Activated CD4-positive, alpha-beta T cell treated with anti-CD3 and anti-CD28 coated beads for 36 hours (primary cell): Measurements from ENCODE around the gene EN1. TPM values are rescaled to one million over a fixed set of nuclear protein-coding genes. Genes with fewer than 3 reads are reported as not detected.

Experiments
- ATAC-seq: fragments of 200-7000 bp; cut with Tn5 transposase; one replicate; pipeline ENCODE4 v1.10.0; 2021; ENCODE audit warnings: mild to moderate bottlenecking, moderate library complexity
- CTCF ChIA-PET: fragments of 350-600 bp; sonication (Branson Sonifier 250); formaldehyde crosslinking; loops from one replicate; lab custom pipeline; 2021; ENCODE audit warnings: antibody characterized with exemption; lab: Charles Lee
- POLR2A ChIA-PET: fragments of 350-600 bp; sonication (Branson Sonifier 250); formaldehyde crosslinking; loops from one replicate; lab custom pipeline; 2021; ENCODE audit warnings: antibody characterized with exemption, inconsistent platforms; lab: Charles Lee
- DNase-seq: peaks from one replicate; pipeline ENCODE4 v3.0.0-alpha.2; 2020
- H3K27ac Mint-ChIP-seq: one replicate; pipeline ENCODE4 v1.8.0; 2021; ENCODE audit warnings: mixed read lengths
- H3K27me3 Mint-ChIP-seq: one replicate; pipeline ENCODE4 v1.8.0; 2021; ENCODE audit warnings: mixed read lengths
- H3K36me3 Mint-ChIP-seq: one replicate; pipeline ENCODE4 v1.8.0; 2021; ENCODE audit warnings: low read depth, mixed read lengths
- H3K4me1 Mint-ChIP-seq: one replicate; pipeline ENCODE4 v1.8.0; 2021; ENCODE audit warnings: mixed read lengths
- H3K4me3 Mint-ChIP-seq: one replicate; pipeline ENCODE4 v1.8.0; 2021; ENCODE audit warnings: mild to moderate bottlenecking, moderate library complexity, mixed read lengths
- H3K9me3 Mint-ChIP-seq: one replicate; pipeline ENCODE4 v1.8.0; 2021; ENCODE audit warnings: low read depth, mixed read lengths
- intact Hi-C, 2 experiments: fragments of 100-400 bp; cut with DNase I in 1 of 2; cut with micrococcal nuclease in 1 of 2; formaldehyde crosslinking; loops; one replicate each; pipeline versions ENCODE4 v1.14.2 to v1.15.1; 2022 to 2024; cut with DNase I, micrococcal nuclease
- total RNA-seq, 2 experiments: library from RNA; stranded (reverse); gene quantifications; one replicate each; pipeline ENCODE4 v1.2.3, GENCODE V29; 2021

Gene EN1
- total RNA-seq, 2 experiments from 2014 or later, result not detected

DNA sequence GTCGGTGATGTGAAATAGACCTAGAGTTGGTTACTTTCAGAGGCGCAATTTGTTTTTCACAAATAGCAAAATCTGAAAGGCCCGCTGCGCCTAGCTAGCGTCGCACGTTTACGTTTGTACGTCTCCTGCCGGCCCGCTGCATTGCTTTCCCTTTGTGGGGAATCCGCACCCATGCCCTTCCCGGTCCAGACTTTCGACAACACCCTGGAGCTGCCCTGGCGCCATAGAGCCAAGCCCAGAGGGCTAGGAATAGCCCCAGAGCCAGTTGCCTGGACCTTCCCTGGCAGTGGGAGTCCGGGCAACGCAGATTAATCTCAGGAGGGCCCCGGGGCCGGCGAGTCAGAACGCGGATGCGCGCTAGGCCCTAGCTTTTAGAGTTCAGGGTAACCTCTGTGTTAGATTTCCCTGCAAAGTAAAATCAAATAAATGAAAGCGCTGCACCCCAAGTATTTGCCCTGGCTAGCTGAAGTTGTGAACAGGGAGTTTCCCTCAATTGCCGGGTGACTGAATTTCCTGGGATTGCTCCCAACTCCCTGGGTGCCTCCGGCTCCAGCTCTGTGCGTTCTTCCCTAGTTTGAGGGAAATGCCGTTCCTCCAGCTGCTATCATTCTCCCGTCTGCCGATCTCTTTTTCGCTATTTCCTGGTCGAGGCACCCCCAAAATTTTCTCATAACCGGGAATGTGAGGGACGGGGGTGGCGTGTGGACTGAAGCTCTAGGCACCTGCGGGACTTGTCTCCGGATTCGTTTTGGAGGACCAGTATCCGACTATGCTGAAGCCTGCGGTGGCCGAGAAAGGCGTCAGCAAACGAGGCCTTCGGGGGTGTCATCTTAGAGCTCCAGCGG lies 1.2 kb upstream of the EN1 start:
- ChIA-PET CTCF (interaction anchor here (0.5 to 1.2 kb wide), 7 partner anchors 9 to 812 kb away, joined by 3 to 4 read pairs (median 3); no protein-coding TSS in a partner anchor), POLR2A (no interaction called here)
- Mint-ChIP-seq H3K9me3 (no peaks in the 10 kb centered on the region), H3K36me3 (peaks cover 1% of the 10 kb centered on the region), H3K4me3 (peak overlapping the region; percentile 51), H3K4me1 (peaks cover 27% of the 10 kb centered on the region), H3K27ac (no peak overlapping the region), H3K27me3 (peaks cover 77% of the 10 kb centered on the region)
- intact Hi-C loops, result no loop called here
- DNase-seq, result no peak
- no peak for ATAC-seq

DNA sequence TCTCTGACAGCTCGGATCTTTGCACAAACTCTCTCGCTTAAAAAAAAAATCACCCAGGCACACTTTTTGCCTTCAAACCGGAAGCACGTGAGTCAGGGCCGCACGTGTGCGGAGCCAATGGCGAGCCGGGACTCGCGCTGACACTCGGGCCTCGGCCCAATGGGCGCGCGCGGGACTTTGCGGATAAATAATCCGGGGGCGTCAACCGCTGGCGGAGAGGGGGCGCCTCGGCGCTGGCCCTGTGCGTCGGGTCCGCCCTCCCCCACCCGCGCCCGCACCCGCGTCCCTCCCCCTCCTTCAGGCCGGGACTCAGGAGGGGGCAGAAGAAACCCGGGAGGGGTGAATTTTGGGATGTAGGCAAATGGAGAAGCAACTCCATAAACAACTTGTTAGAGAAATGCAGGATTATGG lies 319 bp upstream of the EN1 start:
- peak; percentile 59 for ATAC-seq
- H3K4me1 Mint-ChIP-seq, result peaks cover 28% of the 10 kb centered on the region
- no peak overlapping the region for H3K27ac Mint-ChIP-seq
- DNase-seq, result peak; percentile 65
- ChIA-PET CTCF (interaction anchor here (0.7 to 1.2 kb wide), 4 partner anchors 8 to 550 kb away, joined by 3 to 8 read pairs (median 4); no protein-coding TSS in a partner anchor), POLR2A (interaction anchor here (0.6 kb wide), 1 partner anchor 256 kb away, joined by 3 read pairs; no protein-coding TSS in a partner anchor)
- intact Hi-C loops, result no loop called here
- no peaks in the 10 kb centered on the region for H3K9me3 Mint-ChIP-seq
- peak overlapping the region; percentile 55 for H3K4me3 Mint-ChIP-seq
- H3K36me3 Mint-ChIP-seq, result peaks cover 1% of the 10 kb centered on the region
- peaks cover 76% of the 10 kb centered on the region for H3K27me3 Mint-ChIP-seq

DNA sequence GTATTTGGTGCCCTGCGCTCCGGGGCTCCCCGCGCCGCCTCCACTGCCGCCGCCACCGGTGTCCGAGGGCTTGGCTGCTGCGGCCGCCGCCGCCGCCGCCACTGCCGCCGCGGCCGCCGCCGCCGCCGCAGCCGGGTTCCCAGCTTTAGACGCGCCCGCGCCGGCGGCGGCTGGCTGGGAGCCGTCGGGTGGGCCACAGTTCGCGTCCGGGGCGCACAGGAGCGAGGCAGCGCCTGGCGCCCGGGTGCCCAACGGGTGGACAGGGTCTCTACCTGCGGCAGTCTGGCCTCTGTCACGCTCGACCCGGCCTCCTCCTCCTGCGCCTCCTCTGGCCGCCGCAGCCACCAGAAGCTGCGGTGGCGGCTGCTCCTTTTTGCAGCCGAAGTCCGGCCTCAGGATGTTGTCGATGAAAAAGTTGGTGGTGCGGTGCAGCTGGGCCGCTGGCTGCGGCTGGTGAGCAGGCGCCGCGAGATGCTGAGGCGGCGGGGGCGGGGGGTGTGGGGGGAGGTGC lies 951 bp downstream of the EN1 start:
- no peak overlapping the region for H3K27ac Mint-ChIP-seq
- no peaks in the 10 kb centered on the region for H3K9me3 Mint-ChIP-seq
- POLR2A ChIA-PET, result no interaction called here
- intact Hi-C loops, result no loop called here
- CTCF ChIA-PET, result interaction anchor here (2.5 kb wide), 1 partner anchor 8 kb away, joined by 22 read pairs; no protein-coding TSS in a partner anchor
- no peak for ATAC-seq
- H3K36me3 Mint-ChIP-seq, result peaks cover 1% of the 10 kb centered on the region
- H3K4me3 Mint-ChIP-seq, result no peak overlapping the region
- H3K27me3 Mint-ChIP-seq, result peaks cover 73% of the 10 kb centered on the region
- peaks cover 33% of the 10 kb centered on the region for H3K4me1 Mint-ChIP-seq
- DNase-seq, result no peak

DNA sequence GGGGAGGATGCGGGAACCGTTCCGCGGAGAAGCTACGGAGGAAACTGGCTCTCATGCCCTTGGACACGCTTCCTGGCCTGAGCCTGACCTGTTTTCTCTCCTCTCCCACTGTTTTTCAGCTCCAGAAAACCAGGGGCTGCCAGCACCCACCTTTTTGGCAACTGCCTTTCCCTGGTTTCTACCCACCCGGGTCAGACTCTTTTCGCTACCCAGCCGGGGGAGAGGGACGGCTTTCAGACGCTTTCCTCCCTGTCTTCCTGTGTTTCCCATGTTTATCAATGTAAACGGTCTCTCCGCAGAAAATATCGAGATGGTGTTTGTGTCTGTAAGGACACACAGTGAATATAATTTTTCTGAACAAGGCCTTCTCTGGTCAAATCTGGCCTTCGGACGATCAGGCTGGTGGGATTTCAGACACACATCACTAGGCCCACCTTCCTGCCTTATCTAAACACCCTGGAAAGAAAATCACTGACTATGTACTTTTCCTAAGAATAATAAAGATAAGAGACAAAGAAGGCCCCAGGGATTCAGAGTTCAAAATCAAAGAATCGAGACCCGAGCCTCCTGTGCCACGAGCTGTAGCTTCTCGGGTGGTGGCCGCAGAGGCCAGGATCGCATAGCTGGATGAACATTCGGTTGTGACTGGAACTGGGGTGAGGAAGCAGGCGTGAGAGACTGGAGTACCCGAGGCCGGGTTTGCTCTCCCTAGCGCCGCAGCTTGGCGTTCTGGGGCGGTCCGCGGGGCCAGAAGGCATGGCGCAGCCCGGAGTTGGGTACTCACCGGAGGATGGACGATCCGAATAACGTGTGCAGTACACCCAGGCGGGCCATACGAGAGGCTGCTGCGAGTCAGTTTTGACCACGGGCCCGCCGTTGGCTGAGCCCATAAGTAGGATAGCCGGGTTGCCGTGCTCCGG lies 1.7 kb downstream of the EN1 start:
- CTCF ChIA-PET, result interaction anchor here (0.9 to 2.5 kb wide), 3 partner anchors 9 to 799 kb away, joined by 3 to 22 read pairs (median 4); no protein-coding TSS in a partner anchor
- DNase-seq (no peak), ATAC-seq (no peak)
- POLR2A ChIA-PET, result interaction anchor here (0.6 kb wide), 1 partner anchor 506 kb away, joined by 5 read pairs; no protein-coding TSS in a partner anchor
- intact Hi-C loops, result no loop called here
- Mint-ChIP-seq H3K9me3 (no peaks in the 10 kb centered on the region), H3K4me3 (peak overlapping the region; percentile 40), H3K27me3 (peaks cover 71% of the 10 kb centered on the region), H3K36me3 (peaks cover 1% of the 10 kb centered on the region), H3K27ac (no peak overlapping the region), H3K4me1 (peaks cover 36% of the 10 kb centered on the region)

DNA sequence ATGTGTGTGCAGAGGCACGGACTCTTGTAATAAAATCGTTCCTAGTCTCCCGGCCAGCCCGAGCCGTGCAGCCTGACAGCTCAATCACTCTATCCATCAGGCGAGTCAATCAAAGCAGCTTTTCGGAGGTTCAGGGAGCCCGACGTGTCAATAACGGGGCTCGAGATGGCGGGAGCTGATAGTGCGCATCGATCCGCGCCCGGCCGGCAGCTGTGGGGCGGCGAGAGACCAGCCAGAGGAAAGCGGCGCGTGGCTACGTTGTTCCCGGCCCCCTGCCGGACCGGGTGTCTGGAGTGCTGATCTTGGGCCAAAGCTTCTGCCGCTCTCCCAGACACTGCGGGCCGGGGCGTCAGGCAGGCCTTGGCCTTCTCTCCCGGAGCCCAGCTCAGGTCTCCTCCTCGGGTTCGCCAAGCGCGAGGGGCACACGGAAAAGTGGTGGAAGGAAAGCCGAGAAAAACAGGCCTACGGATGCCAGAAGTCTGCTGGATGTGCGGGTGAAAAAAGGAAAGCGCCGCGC lies 2.4 kb downstream of the EN1 start:
- ChIA-PET POLR2A (interaction anchor here (0.6 kb wide), 1 partner anchor 506 kb away, joined by 5 read pairs; no protein-coding TSS in a partner anchor), CTCF (interaction anchor here (0.6 to 2.5 kb wide), 4 partner anchors 9 to 799 kb away, joined by 3 to 22 read pairs (median 4); no protein-coding TSS in a partner anchor)
- Mint-ChIP-seq H3K27me3 (peaks cover 70% of the 10 kb centered on the region), H3K4me1 (peaks cover 36% of the 10 kb centered on the region), H3K27ac (no peak overlapping the region), H3K4me3 (no peak overlapping the region), H3K36me3 (peaks cover 1% of the 10 kb centered on the region), H3K9me3 (no peaks in the 10 kb centered on the region)
- DNase-seq, result no peak
- ATAC-seq, result no peak
- intact Hi-C loops, result no loop called here

DNA sequence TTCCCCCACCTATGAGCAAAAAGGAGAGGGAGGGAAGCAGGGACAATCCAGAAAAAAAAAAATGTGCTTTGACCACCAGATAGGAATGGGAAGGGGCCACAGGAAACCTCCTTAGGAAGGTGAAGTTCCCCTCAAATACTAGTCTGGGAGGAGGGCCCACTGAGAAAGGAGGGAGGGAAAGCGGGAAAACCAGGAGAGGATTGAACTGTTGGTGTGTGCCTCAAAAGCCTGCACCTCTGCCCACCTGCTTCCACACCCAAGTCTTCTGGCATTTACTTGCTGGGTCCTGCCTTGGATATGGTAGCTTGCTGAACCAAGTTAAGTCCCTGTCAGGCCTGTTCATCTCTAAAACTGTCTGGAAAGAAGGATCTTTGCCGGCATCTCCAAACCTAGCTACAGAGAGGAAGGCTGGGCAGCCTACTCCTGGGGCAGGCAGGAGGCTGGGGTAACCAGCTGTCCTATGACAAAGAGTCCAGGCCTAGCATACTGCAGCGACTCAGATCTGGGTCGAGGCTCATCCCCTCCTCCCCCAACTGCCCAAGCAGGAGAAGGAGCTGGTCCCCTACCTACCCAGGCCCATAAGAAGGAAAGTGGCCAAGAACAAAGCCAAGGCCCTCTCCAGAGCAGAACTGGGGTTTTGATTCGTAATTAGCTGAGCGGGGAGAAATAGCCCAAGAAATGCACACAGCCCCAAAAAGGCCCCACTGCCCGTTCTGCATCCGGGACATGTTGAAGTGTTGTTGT lies 3.0 kb downstream of the EN1 start:
- DNase-seq, result no peak
- H3K9me3 Mint-ChIP-seq, result no peaks in the 10 kb centered on the region
- peaks cover 72% of the 10 kb centered on the region for H3K27me3 Mint-ChIP-seq
- intact Hi-C loops, result no loop called here
- ChIA-PET POLR2A (no interaction called here), CTCF (interaction anchor here (0.6 to 2.5 kb wide), 5 partner anchors 10 to 798 kb away, joined by 3 to 22 read pairs (median 3); no protein-coding TSS in a partner anchor)
- no peak overlapping the region for H3K4me3 Mint-ChIP-seq
- H3K36me3 Mint-ChIP-seq, result peaks cover 1% of the 10 kb centered on the region
- peaks cover 36% of the 10 kb centered on the region for H3K4me1 Mint-ChIP-seq
- H3K27ac Mint-ChIP-seq, result no peak overlapping the region
- ATAC-seq, result no peak

DNA sequence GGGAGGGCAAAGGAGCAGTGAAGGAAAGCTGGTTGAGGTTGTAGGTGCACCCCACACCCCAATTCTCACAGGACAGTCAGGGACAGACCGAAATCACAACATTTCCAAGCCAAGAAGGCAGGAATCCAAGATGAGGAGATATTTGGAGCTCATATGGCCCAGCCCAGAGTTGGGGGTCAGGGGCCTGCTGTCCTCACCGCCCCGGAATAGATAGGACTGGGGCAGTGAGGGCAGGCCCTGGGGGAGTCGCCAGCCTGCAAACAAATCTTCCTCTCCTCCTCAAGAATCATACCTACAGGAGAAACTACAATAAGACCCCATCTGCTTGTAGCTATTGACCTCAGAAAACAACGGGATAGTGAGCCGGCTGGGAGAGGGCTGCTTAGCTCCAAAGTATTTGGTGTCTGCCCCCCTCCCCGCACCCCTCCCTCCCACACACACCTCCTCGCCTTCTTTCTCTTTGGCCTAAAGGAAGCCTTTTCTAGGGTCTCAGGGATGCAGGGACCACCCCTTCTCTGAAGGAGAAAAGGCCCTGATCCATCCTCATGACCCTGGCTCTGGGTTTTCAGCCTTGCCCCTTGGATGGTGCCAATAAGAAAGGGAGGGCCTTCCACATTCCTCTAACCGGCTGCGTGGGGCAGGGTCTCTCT lies 3.8 kb downstream of the EN1 start:
- H3K4me1 Mint-ChIP-seq, result peaks cover 36% of the 10 kb centered on the region
- H3K27me3 Mint-ChIP-seq, result peaks cover 72% of the 10 kb centered on the region
- intact Hi-C loops, result no loop called here
- no peak for ATAC-seq
- H3K9me3 Mint-ChIP-seq, result no peaks in the 10 kb centered on the region
- H3K4me3 Mint-ChIP-seq, result no peak overlapping the region
- ChIA-PET CTCF (interaction anchor here (0.6 to 0.8 kb wide), 2 partner anchors 12 to 421 kb away, joined by 3 read pairs; no protein-coding TSS in a partner anchor), POLR2A (no interaction called here)
- peaks cover 1% of the 10 kb centered on the region for H3K36me3 Mint-ChIP-seq
- no peak for DNase-seq
- no peak overlapping the region for H3K27ac Mint-ChIP-seq

DNA sequence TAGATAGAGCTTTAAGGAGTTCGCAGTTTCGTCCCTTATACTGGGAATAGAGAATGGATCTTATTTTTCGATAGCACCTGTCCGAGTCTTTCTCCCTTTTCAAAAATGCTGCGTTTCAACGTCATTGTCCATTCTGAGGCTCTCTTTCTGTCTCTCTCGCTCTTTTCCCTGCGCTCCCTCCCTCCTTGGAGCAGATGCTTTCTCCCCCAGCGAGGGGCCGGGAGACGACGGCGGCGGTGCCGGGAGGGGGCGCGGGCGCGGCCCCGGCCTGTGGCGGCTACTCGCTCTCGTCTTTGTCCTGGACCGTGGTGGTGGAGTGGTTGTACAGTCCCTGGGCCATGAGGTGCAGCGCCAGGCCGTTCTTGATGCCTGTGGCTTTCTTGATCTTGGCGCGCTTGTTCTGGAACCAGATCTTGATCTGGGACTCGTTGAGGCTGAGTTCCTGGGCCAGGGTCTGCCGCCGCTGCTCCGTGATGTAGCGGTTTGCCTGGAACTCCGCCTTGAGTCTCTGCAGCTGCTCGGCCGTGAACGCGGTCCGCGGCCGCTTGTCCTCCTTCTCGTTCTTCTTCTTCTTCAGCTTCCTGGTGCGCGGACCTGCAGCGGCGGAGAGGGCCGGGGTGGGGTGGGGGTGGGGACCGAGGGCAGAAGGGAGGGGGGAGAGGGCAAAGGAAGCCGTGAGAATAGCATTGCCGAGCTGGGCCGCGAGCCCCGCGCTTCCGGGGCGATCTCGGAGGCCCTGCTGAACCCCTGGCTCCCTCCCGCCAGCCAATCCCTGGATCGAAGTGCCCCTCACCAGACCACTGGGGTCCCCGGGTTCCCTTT lies 4.6 kb downstream of the EN1 start:
- Mint-ChIP-seq H3K27me3 (peaks cover 73% of the 10 kb centered on the region), H3K4me3 (peak overlapping the region; percentile 68), H3K4me1 (peaks cover 32% of the 10 kb centered on the region), H3K36me3 (no peaks in the 10 kb centered on the region), H3K9me3 (no peaks in the 10 kb centered on the region), H3K27ac (no peak overlapping the region)
- DNase-seq (no peak), ATAC-seq (no peak)
- POLR2A ChIA-PET, result no interaction called here
- CTCF ChIA-PET, result interaction anchor here (0.8 kb wide), 1 partner anchor 13 kb away, joined by 3 read pairs; no protein-coding TSS in a partner anchor
- intact Hi-C loops, result no loop called here

DNA sequence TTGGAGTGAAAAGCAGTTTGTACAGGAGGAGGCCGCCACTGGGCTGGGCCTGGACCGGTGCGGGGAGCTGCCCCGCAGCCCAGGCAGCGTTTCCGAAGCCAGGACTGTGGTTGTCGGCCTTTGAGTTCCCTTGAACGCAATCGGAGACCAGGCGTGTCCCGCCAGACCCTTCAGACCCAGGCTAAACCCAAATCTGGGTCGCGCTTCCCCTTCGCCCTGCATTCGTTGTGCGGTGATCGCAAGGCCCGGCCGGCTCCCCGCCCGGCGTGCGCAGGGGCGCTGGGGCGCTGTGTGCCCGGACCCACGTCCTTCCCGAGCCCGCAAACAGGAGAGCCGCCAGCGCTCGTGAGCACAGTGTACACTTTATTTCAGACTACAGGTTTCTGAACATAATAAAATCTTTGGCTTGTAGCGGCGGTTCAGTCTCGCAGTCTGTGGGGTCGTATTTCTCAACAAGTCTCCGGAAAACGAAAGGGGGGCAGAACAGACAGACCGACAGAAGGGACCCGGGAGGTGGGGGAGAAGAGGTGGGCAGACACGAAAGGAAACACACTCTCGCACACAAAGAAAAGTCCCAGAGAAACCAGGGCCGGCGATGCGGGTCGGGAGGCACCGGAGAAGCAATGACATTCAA lies 5.5 kb downstream of the EN1 start:
- Mint-ChIP-seq H3K27ac (no peak overlapping the region), H3K4me1 (peaks cover 27% of the 10 kb centered on the region), H3K9me3 (no peaks in the 10 kb centered on the region), H3K36me3 (no peaks in the 10 kb centered on the region), H3K4me3 (peak overlapping the region; percentile 68), H3K27me3 (peaks cover 77% of the 10 kb centered on the region)
- ATAC-seq, result no peak
- CTCF ChIA-PET, result interaction anchor here (0.5 kb wide), 1 partner anchor 75 kb away, joined by 3 read pairs; no protein-coding TSS in a partner anchor
- intact Hi-C loops, result no loop called here
- POLR2A ChIA-PET, result no interaction called here
- DNase-seq, result no peak
